HCT116 (cell line): ENCODE data around the gene RIMBP2. TPM values are rescaled to one million over a fixed set of nuclear protein-coding genes. Genes with fewer than 3 reads are reported as not detected.

Source experiments
- ATAC-seq: fragments of 200-7000 bp; cut with Tn5 transposase; 2 replicates; pipeline ENCODE4 v1.9.1; 2020; ENCODE audit warnings: mild to moderate bottlenecking, moderate library complexity
- BruUV-seq: library from RNA; stranded (reverse); fragments of 400-500 nt; replicated peaks from 2 replicates; lab custom pipeline; 2021; lab: Mats Ljungman, UMichigan
- CTCF ChIA-PET: fragments of 300-600 bp; sonication (Branson Sonifier 250); formaldehyde crosslinking; loops from one replicate; lab custom pipeline; 2021; ENCODE audit warnings: antibody characterized with exemption; lab: Charles Lee
- POLR2A ChIA-PET: fragments of 300-600, 350-600 bp; sonication (Branson Sonifier 250); formaldehyde crosslinking; loops from one replicate; lab custom pipeline; 2021; ENCODE audit warnings: antibody characterized with exemption; lab: Charles Lee
- RAD21 ChIA-PET, 2 experiments: fragments of 300-600 bp; sonication (Branson Sonifier 250); formaldehyde crosslinking; loops; one replicate each; lab custom pipeline; 2023; ENCODE audit warnings: low total read pairs in 2 of 2; ENCODE audit not compliant: uncharacterized antibody in 2 of 2, unreplicated experiment in 2 of 2, low non-redundant PET in 1 of 2; lab: Charles Lee
- DNase-seq: peaks from one replicate; pipeline ENCODE4 v3.0.0-alpha.2; 2010; ENCODE audit warnings: low read depth, low spot score
- H2AFZ ChIP-seq: fragments of 200-600 bp; shearing (Covaris generic), sonication (generic); 2 replicates; pipeline ENCODE4 v1.6.1; 2017; ENCODE audit warnings: low read depth, mixed run types, mixed read lengths, antibody characterized with exemption, low read length; ENCODE audit not compliant: poor library complexity, severe bottlenecking
- H3K27ac ChIP-seq: 2 replicates; pipeline ENCODE4 v1.5.1; 2012; ENCODE audit warnings: low read depth, low read length
- H3K27me3 ChIP-seq: fragments of 200-600 bp; sonication (generic); 2 replicates; pipeline ENCODE4 v1.6.1; 2016; ENCODE audit warnings: mixed run types, low read length, mixed read lengths; ENCODE audit not compliant: insufficient read depth
- H3K36me3 ChIP-seq, 2 experiments: fragments of 200-500 bp in 1 of 2; fragments of 200-600 bp in 1 of 2; sonication (Bioruptor generic) in 1 of 2; sonication (generic) in 1 of 2; 2 replicates each; pipeline versions ENCODE4 v1.5.1 to v1.6.1; 2014 to 2016; ENCODE audit warnings: low read length in 2 of 2, inconsistent platforms in 1 of 2, mixed read lengths in 1 of 2, mixed run types in 1 of 2; ENCODE audit not compliant: insufficient read depth in 2 of 2, control insufficient read depth in 1 of 2
- H3K4me1 ChIP-seq, 2 experiments: fragments of 200-600 bp in 1 of 2; sonication (generic) in 1 of 2; 2 replicates each; pipeline versions ENCODE4 v1.5.1 to v1.6.1; 2012 to 2017; ENCODE audit warnings: low read length in 2 of 2, inconsistent platforms in 1 of 2, mild to moderate bottlenecking in 1 of 2, mixed read lengths in 1 of 2, mixed run types in 1 of 2, moderate library complexity in 1 of 2; ENCODE audit not compliant: insufficient read depth in 2 of 2, control insufficient read depth in 1 of 2
- H3K4me2 ChIP-seq: fragments of 200-600 bp; sonication (generic); 2 replicates; pipeline ENCODE4 v1.6.1; 2017; ENCODE audit warnings: mixed run types, low read length, mixed read lengths
- H3K4me3 ChIP-seq, 2 experiments: fragments of 200-600 bp in 1 of 2; sonication (generic) in 1 of 2; replicated peaks in 1 of 2; 2 replicates each; pipeline ENCODE4 v1.5.1; 2011 to 2016; ENCODE audit warnings: low read length in 2 of 2, control low read depth in 1 of 2, low read depth in 1 of 2, mild to moderate bottlenecking in 1 of 2, mixed read lengths in 1 of 2, mixed run types in 1 of 2
- H3K79me2 ChIP-seq: fragments of 200-600 bp; sonication (generic); 2 replicates; pipeline ENCODE4 v1.6.1; 2017; ENCODE audit warnings: mild to moderate bottlenecking, mixed run types, low read length, moderate library complexity, mixed read lengths; ENCODE audit not compliant: insufficient read depth
- H3K9ac ChIP-seq: fragments of 200-600 bp; sonication (generic); 2 replicates; pipeline ENCODE4 v1.6.1; 2016; ENCODE audit warnings: low read length, mixed read lengths
- H3K9me2 ChIP-seq: fragments of 200-600 bp; sonication (generic), shearing (Covaris generic); 2 replicates; pipeline ENCODE4 v1.6.1; 2017; ENCODE audit warnings: mixed run types, mild to moderate bottlenecking, moderate library complexity; ENCODE audit not compliant: insufficient read depth
- H3K9me3 ChIP-seq, 2 experiments: fragments of 200-500 bp in 1 of 2; fragments of 200-600 bp in 1 of 2; sonication (Bioruptor generic) in 1 of 2; sonication (generic) in 1 of 2; 2 replicates each; pipeline ENCODE4 v1.6.1; 2014 to 2017; ENCODE audit warnings: low read length in 2 of 2, mixed read lengths in 2 of 2, inconsistent platforms in 1 of 2, low read depth in 1 of 2, mild to moderate bottlenecking in 1 of 2, mixed run types in 1 of 2, moderate library complexity in 1 of 2; ENCODE audit not compliant: control insufficient read depth in 1 of 2, insufficient read depth in 1 of 2
- H4K20me1 ChIP-seq: fragments of 200-600 bp; sonication (generic), shearing (Covaris generic); 2 replicates; pipeline ENCODE4 v1.6.1; 2017; ENCODE audit warnings: mixed run types, mild to moderate bottlenecking, moderate library complexity; ENCODE audit not compliant: insufficient read depth
- EZH2 ChIP-seq: fragments of 200-600 bp; sonication (generic); IDR thresholded peaks from 2 replicates; pipeline ENCODE4 v1.6.1; 2017; ENCODE audit warnings: antibody characterized with exemption, mixed run types
- JUND ChIP-seq: IDR thresholded peaks from 2 replicates; pipeline ENCODE4 v1.6.1; 2012
- POLR2AphosphoS5 ChIP-seq: IDR thresholded peaks from 2 replicates; pipeline ENCODE4 v1.6.1; 2011; ENCODE audit warnings: mild to moderate bottlenecking, low read depth, low read length, moderate library complexity
- SP1 ChIP-seq: IDR thresholded peaks from 2 replicates; pipeline ENCODE4 v1.6.1; 2012; ENCODE audit warnings: low read depth
- SRF ChIP-seq: IDR thresholded peaks from 2 replicates; pipeline ENCODE4 v1.6.1; 2012; ENCODE audit warnings: low read depth
- ZNF274 ChIP-seq: fragments of 200-500 bp; sonication (Bioruptor generic); IDR thresholded peaks from 2 replicates; pipeline ENCODE4 v1.6.1; 2014; ENCODE audit warnings: mild to moderate bottlenecking, low read depth, low read length, inconsistent platforms
- intact Hi-C: fragments of 100-400 bp; cut with micrococcal nuclease; formaldehyde crosslinking; loops from 2 replicates; pipeline ENCODE4 v1.10.0; 2022
- total RNA-seq: library from RNA; stranded (reverse); gene quantifications from one replicate; pipeline ENCODE4 v1.2.1, GENCODE V29; 2021; ENCODE audit not compliant: unreplicated experiment
- TF ChIP-seq, protein P1 (sequence below): IDR thresholded peaks from 2 replicates; pipeline ENCODE4 v1.6.1; 2012; ENCODE audit warnings: low read depth
- TF ChIP-seq, protein P2 (sequence below): IDR thresholded peaks from 2 replicates; pipeline ENCODE4 v1.6.1; 2012

The RIMBP2 gene
- total RNA-seq, 1 experiment from 2014 or later: not detected

DNA sequence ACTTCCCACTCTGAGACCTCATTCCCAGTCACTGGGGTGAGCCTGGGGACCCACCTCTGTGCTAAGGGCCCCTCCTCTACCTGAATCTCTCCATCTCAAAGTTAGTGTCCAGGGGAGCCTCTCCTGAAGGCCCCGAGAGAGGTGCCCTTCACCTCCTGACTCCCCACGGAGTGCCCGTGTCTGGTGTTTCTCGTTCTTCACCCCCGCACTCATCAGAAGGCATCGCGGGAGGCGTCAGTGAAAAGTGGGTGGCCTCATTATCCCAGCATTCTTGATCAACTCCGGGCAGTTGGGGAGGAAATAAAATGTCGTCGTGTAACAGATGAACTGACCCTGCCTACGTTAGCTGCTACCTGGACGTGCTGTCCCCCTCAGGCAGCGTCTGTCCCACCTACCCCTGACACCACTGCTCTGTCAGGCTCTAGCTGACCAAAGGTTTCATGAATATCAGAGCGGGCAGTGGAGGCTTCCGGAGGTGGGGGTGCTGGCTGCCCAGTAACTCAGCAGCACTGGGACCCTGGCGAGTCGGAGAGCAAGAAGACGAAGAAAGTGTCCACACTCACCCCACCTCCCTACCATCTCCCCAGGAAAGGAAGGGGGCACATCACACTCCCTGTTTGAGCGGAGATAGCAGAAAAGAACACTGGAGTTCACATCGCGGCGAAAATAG lies 275.6 kb downstream of the RIMBP2 start:
- Histone ChIP-seq H3K9me3 (no peaks in the 10 kb centered on the region; a peak in 1 of 4 replicates), H4K20me1 (no peaks in the 10 kb centered on the region), H3K27me3 (no peaks in the 10 kb centered on the region), H3K9ac (no peak overlapping the region), H3K4me3 (no peak overlapping the region), H3K4me2 (no peak overlapping the region), H2AFZ (no peak overlapping the region), H3K4me1 (no peaks in the 10 kb centered on the region), H3K9me2 (no peaks in the 10 kb centered on the region), H3K27ac (no peak overlapping the region), H3K79me2 (no peaks in the 10 kb centered on the region), H3K36me3 (no peaks in the 10 kb centered on the region)
- no peak for ATAC-seq
- intact Hi-C loops: no loop called here
- no peak for DNase-seq
- no TSS peak for BruUV-seq
- ChIA-PET CTCF (no interaction called here), RAD21 (no interaction called here), POLR2A (no interaction called here)
- TF ChIP-seq EZH2 (no peak), SP1 (no peak), POLR2AphosphoS5 (no peak)

DNA sequence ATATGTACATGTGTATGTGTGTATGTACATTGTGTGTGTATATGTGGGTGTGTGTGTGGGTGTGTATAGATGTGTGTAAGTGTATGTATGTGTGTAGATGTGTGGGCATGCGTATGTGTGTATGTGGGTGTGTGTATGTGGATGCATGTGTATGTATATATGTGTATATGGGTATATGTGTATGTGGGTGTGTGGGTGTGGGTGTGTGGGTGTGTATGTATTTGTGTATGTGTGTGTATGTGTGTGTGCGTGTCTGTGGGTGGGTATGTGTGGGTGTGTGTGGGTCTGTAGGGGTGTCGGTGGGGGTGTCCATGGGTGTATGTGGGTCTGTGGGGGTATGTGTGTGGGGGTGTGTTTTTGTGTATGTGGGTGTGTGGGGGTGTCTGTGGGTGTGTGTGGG lies 276.8 kb downstream of the RIMBP2 start:
- H3K27ac ChIP-seq: no peak overlapping the region
- H3K4me1 ChIP-seq: no peaks in the 10 kb centered on the region
- BruUV-seq: no TSS peak
- no peaks in the 10 kb centered on the region for H3K79me2 ChIP-seq
- H4K20me1 ChIP-seq: no peaks in the 10 kb centered on the region
- ChIA-PET CTCF (no interaction called here), RAD21 (no interaction called here)
- intact Hi-C loops: no loop called here
- no peaks in the 10 kb centered on the region for H3K36me3 ChIP-seq
- ATAC-seq: no peak
- no peaks in the 10 kb centered on the region for H3K27me3 ChIP-seq
- no peak overlapping the region for H3K4me3 ChIP-seq
- H3K9ac ChIP-seq: no peak overlapping the region
- no peaks in the 10 kb centered on the region for H3K9me2 ChIP-seq
- no peak for TF ChIP-seq JUND
- TF ChIP-seq ZNF274: no peak
- TF ChIP-seq, protein P1, sequence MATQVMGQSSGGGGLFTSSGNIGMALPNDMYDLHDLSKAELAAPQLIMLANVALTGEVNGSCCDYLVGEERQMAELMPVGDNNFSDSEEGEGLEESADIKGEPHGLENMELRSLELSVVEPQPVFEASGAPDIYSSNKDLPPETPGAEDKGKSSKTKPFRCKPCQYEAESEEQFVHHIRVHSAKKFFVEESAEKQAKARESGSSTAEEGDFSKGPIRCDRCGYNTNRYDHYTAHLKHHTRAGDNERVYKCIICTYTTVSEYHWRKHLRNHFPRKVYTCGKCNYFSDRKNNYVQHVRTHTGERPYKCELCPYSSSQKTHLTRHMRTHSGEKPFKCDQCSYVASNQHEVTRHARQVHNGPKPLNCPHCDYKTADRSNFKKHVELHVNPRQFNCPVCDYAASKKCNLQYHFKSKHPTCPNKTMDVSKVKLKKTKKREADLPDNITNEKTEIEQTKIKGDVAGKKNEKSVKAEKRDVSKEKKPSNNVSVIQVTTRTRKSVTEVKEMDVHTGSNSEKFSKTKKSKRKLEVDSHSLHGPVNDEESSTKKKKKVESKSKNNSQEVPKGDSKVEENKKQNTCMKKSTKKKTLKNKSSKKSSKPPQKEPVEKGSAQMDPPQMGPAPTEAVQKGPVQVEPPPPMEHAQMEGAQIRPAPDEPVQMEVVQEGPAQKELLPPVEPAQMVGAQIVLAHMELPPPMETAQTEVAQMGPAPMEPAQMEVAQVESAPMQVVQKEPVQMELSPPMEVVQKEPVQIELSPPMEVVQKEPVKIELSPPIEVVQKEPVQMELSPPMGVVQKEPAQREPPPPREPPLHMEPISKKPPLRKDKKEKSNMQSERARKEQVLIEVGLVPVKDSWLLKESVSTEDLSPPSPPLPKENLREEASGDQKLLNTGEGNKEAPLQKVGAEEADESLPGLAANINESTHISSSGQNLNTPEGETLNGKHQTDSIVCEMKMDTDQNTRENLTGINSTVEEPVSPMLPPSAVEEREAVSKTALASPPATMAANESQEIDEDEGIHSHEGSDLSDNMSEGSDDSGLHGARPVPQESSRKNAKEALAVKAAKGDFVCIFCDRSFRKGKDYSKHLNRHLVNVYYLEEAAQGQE: no peak
- TF ChIP-seq, protein P2, sequence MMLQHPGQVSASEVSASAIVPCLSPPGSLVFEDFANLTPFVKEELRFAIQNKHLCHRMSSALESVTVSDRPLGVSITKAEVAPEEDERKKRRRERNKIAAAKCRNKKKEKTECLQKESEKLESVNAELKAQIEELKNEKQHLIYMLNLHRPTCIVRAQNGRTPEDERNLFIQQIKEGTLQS: no peak
- TF ChIP-seq SRF: no peak
- TF ChIP-seq, all 23 proteins: peak for 0
- Histone ChIP-seq H2AFZ (no peak overlapping the region), H3K9me3 (no peaks in the 10 kb centered on the region; a peak in 1 of 4 replicates), H3K4me2 (no peak overlapping the region)
- POLR2A ChIA-PET: no interaction called here
- DNase-seq: no peak
